ENCODE data around the gene TMEM185B.

GRCh38 chr2:120253021-120253882, 30.1 kb upstream of the TMEM185B start:
- no peak for TF ChIP-seq CTCF (IDR thresholded peaks at IDR 0.05; ENCODE audit: insufficient read depth, low read depth, low read length)
- no peak for TF ChIP-seq EZH2 (IDR thresholded peaks at IDR 0.05; ENCODE audit: insufficient read depth, low read length)

Measured in astrocyte (in vitro differentiated cells and primary cell).